Gastrocnemius medialis (tissue), 4 donors: ENCODE measurements around the gene CTXN1.
A peak's percentile ranks its signal among the peaks of the same experiment; 100 is the strongest.

Experiments
- POLR2A ChIP-seq, 2 donors: fragments of 450-650 bp; IDR thresholded peaks; one replicate each; pipeline ENCODE4 v1.6.1; 2017; ENCODE audit warnings: antibody characterized with exemption in 2 of 2, mild to moderate bottlenecking in 2 of 2, moderate library complexity in 2 of 2
- TF ChIP-seq, protein P1 (sequence below), 5 experiments: fragments of 450-650 bp in 3 of 5; fragments of 200-600 bp in 2 of 5; sonication (generic) in 2 of 5; IDR thresholded peaks in 4 of 5; conservative IDR thresholded peaks in 1 of 5; 1 replicate in 4 of 5; 2 replicates in 1 of 5; pipeline ENCODE4 v1.5.1; 2016 to 2019; ENCODE audit warnings: antibody characterized with exemption in 5 of 5, mild to moderate bottlenecking in 3 of 5, moderate library complexity in 3 of 5

DNA sequence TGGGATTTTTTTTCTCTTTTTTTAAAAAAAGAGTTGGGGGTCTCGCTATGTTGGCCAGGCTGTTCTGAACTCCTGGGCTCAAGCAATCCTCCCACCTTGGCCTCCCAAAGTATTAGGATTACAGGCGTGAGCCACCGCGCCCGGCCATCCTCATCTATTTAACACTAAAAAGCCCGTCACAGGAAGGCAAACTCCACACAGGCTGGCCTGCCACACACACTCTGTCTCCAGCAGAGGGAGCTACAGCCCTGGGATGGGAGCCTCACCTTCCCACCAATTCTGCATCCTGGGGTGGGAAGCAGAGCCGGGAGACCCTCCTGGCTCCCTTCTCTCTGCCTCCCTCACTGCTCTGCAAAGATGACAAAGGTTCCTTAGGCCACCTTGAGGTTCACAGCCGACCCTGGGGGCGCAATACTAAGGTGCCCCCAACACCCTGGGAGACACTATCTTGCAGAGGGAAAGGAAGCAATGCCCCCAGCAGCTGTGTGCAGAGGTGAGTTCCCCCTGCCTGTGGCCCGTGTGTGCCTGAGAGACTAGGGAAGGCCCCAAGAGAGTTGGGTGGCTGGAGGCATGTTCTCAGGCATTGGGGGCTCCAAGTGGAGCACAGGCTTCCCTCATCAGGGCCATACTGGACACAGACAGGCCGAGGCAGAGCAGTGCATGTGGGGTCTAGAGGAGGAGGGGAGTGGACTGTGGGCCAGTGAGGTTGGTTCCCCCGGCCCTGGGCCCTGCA lies 44.9 kb upstream of the CTXN1 start:
- TF ChIP-seq, protein P1, sequence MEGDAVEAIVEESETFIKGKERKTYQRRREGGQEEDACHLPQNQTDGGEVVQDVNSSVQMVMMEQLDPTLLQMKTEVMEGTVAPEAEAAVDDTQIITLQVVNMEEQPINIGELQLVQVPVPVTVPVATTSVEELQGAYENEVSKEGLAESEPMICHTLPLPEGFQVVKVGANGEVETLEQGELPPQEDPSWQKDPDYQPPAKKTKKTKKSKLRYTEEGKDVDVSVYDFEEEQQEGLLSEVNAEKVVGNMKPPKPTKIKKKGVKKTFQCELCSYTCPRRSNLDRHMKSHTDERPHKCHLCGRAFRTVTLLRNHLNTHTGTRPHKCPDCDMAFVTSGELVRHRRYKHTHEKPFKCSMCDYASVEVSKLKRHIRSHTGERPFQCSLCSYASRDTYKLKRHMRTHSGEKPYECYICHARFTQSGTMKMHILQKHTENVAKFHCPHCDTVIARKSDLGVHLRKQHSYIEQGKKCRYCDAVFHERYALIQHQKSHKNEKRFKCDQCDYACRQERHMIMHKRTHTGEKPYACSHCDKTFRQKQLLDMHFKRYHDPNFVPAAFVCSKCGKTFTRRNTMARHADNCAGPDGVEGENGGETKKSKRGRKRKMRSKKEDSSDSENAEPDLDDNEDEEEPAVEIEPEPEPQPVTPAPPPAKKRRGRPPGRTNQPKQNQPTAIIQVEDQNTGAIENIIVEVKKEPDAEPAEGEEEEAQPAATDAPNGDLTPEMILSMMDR (IDR thresholded peaks at IDR 0.05 in 4 of 5, conservative IDR thresholded peaks at IDR 0.05 in 1 of 5) = peak; percentile 52 to 77 (median 69)
- TF ChIP-seq POLR2A (IDR thresholded peaks at IDR 0.05) = no peak
